ES-I3 (cell line): ENCODE measurements around the gene SNX8.
"Not testable (repeated sequence)": the region's sequence is repeated elsewhere in the genome, so short reads cannot be mapped to it uniquely, and the experiment has no call there.

Experiments
- H3K36me3 ChIP-seq: 2 replicates; pipeline ENCODE4 v1.6.1; 2013; ENCODE audit warnings: mild to moderate bottlenecking, low read length, control low read depth, moderate library complexity; ENCODE audit not compliant: insufficient read depth
- H3K4me1 ChIP-seq: 2 replicates; pipeline ENCODE4 v1.6.1; 2013; ENCODE audit warnings: mild to moderate bottlenecking, control low read depth, low read length; ENCODE audit not compliant: insufficient read depth
- H3K9ac ChIP-seq: 2 replicates; pipeline ENCODE4 v1.6.1; 2013; ENCODE audit warnings: low read depth, mild to moderate bottlenecking, low read length, moderate library complexity
- H3K9me3 ChIP-seq: 2 replicates; pipeline ENCODE4 v1.6.1; 2013; ENCODE audit warnings: mild to moderate bottlenecking, low read length, moderate library complexity; ENCODE audit not compliant: control insufficient read depth, insufficient read depth

Gene SNX8

DNA sequence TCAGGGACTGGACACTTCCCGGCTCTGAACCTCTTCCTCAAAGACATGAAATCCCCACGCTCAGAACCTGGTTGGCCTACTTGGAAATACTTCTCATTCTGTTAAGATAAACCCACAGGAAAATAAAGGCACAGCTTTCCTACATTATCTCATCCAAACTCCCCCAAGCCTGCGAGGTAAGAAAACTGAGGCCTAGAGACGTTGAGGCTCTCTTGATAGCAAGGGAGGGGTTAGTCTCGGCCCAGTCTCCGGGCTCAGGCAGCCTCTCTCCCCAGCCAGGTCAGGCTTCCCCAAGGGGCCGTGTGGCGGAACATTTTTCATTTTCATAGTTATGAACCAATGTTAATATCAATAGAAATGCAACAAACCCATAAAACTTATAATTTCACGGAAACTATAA is 35.8 kb upstream of the SNX8 start:
- H3K9me3 ChIP-seq: no peaks in the 10 kb centered on the region
- H3K9ac ChIP-seq: no peak overlapping the region
- H3K4me1 ChIP-seq: no peaks in the 10 kb centered on the region
- H3K36me3 ChIP-seq: no peaks in the 10 kb centered on the region

- not testable (repeated sequence) for H3K4me1 ChIP-seq, H3K36me3 ChIP-seq, H3K9me3 ChIP-seq, H3K9ac ChIP-seq
These were observed 33.3 kb upstream of the SNX8 start for GRCh38 chr7:2347351-2348063.

DNA sequence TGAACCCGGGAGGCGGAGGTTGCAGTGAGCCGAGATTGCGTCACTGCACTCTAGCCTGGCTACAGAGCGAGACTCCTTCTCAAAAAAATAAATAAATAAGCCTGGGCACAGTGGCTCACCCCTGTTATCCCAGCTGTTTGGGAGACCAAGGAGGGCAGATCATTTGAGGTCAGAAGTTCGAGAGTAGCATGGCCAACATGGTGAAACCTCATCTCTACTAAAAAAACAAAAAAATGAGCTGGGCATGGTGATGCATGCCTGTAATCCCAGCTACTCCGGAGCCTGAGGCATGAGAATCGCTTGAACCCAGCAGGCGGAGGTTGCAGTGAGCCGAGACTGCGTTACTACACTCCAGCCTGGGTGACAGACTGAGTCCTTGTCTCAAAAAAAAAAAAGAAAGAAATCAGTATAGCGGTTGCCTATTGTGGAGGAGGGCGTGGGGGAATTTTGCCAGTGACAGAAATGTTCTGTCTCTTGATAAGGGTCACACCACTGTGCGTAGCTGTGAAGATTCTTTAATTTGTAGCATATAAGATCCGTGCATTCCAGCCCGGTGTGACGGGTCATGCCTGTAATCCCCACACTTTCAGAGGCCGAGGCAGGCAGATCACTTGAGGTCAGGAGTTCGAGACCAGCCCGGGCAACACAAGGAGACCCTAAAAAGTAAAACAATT is 22.5 kb upstream of the SNX8 start:
- Histone ChIP-seq H3K9me3 (no peaks in the 10 kb centered on the region), H3K9ac (no peak overlapping the region), H3K36me3 (no peaks in the 10 kb centered on the region), H3K4me1 (no peaks in the 10 kb centered on the region)

DNA sequence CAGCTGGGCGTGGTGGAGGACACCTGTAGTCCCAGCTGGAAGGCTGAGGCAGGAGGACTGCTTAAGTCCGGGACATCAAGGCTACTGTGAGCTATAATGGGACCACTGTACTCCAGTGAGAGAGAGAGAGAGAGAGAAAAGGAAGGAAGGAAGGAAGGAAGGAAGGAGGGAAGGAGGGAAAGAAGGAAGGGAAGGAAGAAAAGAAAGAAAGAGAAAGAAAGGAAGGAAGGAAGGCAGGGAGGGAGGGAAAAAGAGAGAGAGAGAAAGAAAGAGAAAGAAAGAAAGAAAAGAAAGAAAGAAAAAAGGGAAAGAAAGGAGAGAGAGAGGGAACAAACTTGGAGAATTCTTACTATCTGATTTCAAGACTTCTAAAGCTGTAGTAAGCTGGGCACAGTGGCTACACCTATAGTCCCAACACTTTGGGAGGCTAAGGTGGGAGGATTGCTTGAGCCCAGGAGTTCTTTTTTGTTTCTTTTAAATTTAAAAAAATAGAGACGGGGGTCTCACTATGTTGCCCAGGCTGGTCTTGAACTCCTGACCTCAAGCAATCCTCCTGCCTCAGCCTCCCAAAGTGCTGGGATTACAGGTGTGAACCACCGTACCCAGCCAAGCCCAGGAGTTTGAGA is 18.5 kb upstream of the SNX8 start:
- H3K36me3 ChIP-seq, H3K9ac ChIP-seq, H3K4me1 ChIP-seq, H3K9me3 ChIP-seq: not testable (repeated sequence)

DNA sequence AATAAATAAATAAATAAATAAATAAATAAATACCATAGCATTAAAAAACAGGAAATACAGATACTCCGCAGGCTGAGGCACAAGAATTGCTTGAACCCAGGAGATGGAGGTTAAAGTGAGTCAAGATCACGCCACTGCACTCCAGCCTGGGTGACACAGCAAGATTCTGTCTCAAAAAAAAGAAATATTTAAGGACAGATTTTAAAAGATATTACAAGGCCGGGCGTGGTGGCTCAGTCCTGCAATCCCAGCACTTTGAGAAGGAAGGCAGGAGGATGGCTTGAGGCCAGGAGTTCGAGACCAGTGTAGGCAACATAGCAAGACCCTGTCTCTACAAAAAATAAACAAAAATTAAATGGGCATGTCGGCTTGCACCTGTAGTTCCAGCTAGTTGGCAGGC is 17.5 kb upstream of the SNX8 start:
- H3K4me1 ChIP-seq: no peaks in the 10 kb centered on the region
- no peaks in the 10 kb centered on the region for H3K9me3 ChIP-seq
- H3K36me3 ChIP-seq: no peaks in the 10 kb centered on the region
- H3K9ac ChIP-seq: no peak overlapping the region

- no peaks in the 10 kb centered on the region for H3K36me3 ChIP-seq
- H3K4me1 ChIP-seq: no peaks in the 10 kb centered on the region
- H3K9ac ChIP-seq: no peak overlapping the region
- H3K9me3 ChIP-seq: no peaks in the 10 kb centered on the region
These were observed 16.3 kb upstream of the SNX8 start for GRCh38 chr7:2330493-2330892.

DNA sequence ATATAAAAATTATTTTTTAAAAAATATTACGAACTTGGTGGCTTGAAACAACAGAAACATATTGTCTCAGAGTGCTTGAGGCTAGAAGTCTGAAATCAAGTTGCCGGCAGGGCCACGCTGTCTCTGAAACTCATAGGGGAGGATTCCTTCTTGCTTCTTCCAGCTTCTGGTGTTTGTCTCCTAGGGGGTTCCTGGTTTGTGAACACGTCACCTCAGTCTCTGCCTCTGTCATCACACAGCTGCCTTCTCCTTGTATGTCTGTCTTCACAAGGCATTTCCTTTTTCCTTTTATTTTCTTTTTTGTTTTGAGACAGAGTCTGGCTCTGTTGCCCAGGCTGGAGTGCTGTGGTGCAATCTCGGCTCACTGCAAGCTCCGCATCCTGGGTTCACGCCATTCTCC is 12.7 kb upstream of the SNX8 start:
- Histone ChIP-seq H3K36me3 (no peaks in the 10 kb centered on the region), H3K4me1 (no peaks in the 10 kb centered on the region), H3K9me3 (no peaks in the 10 kb centered on the region), H3K9ac (no peak overlapping the region)

GRCh38 chr7:2325162-2325561 is 10.9 kb upstream of the SNX8 start:
- H3K36me3 ChIP-seq: no peaks in the 10 kb centered on the region
- H3K4me1 ChIP-seq: no peaks in the 10 kb centered on the region
- H3K9me3 ChIP-seq: no peaks in the 10 kb centered on the region
- H3K9ac ChIP-seq: no peak overlapping the region

DNA sequence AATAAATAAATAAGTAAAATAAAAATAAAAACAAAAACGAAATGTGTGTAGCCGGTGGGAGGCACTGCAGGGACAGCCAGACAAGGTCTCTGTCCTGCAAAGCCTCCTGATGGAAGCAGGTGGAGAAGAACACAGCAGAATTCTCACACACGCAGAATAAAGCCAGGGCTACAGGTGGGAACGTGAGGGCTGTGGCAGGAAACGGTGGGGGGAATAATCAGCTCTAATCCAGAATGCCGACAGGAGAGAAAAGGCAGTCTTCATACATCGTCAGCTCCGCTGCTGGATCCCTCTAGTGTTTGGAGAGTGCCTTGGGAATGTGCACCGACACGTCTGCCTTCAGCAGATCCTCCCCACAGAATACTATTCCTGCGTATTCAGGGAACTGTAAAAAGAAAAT is 6.8 kb upstream of the SNX8 start:
- Histone ChIP-seq H3K36me3 (no peaks in the 10 kb centered on the region), H3K9me3 (no peaks in the 10 kb centered on the region), H3K9ac (no peak overlapping the region), H3K4me1 (no peaks in the 10 kb centered on the region)

GRCh38 chr7:2317556-2318293 is 3.5 kb upstream of the SNX8 start:
- Histone ChIP-seq H3K9ac (no peak overlapping the region), H3K4me1 (no peaks in the 10 kb centered on the region), H3K36me3 (no peaks in the 10 kb centered on the region), H3K9me3 (no peaks in the 10 kb centered on the region)

- Histone ChIP-seq H3K36me3 (no peaks in the 10 kb centered on the region), H3K4me1 (no peaks in the 10 kb centered on the region), H3K9ac (no peak overlapping the region), H3K9me3 (no peaks in the 10 kb centered on the region)
These were observed 2.3 kb upstream of the SNX8 start for GRCh38 chr7:2316578-2316977.

- H3K4me1 ChIP-seq: no peaks in the 10 kb centered on the region
- H3K9ac ChIP-seq: no peak overlapping the region
These were observed 1.5 kb upstream of the SNX8 start for GRCh38 chr7:2315787-2316186.

GRCh38 chr7:2314956-2315530 is 802 bp upstream of the SNX8 start:
- H3K9ac ChIP-seq: peak overlapping the region; percentile 34; the same call in 1 of the 2 replicates
- H3K9me3 ChIP-seq, H3K36me3 ChIP-seq, H3K4me1 ChIP-seq: not testable (repeated sequence)

More at GRCh38 chr7:2315787-2316186, 1.5 kb upstream of the SNX8 start:
- no peaks in the 10 kb centered on the region for H3K9me3 ChIP-seq
- no peaks in the 10 kb centered on the region for H3K36me3 ChIP-seq

DNA sequence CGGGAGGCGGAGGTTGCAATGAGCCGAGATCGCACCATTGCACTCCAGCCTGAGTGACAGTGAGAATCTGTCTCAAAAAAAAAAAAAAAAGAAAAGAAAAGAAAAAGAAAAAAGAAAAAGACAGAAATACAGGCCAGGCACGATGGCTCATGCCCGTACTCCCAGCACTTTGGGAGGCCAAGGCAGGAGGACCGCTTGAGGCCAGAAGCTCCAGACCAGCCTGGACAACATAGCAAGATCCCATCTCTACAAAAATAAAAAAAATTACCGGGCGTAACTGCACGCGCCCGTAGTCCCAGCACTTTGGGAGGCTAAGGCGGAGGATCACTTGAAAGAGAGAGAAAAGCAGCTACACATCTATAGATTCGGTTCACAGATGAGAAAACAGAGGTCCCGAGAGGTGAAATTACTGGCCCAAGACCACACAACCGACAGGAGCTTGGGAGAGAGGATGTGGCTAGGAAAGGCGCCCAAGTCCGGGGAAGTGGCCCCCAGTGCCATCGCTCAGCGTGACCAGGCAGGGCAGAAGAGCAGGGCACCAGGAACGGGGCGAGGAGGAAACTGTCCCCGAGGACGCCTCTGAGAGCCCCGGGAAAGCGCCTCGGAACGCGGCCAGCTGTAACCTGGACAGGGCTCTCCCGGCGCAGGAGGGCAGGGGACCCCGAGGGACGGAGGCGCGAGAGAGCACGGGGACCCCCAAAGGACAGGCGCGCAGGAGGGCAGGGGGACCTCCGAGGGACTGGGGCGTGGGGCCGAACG is 612 bp downstream of the SNX8 start:
- no peaks in the 10 kb centered on the region; the same call in 1 of the 2 replicates for H3K9me3 ChIP-seq
- no peaks in the 10 kb centered on the region for H3K36me3 ChIP-seq
- peak overlapping the region; percentile 85 for H3K9ac ChIP-seq
- peaks cover 8% of the 10 kb centered on the region; the same call in 1 of the 2 replicates for H3K4me1 ChIP-seq
